Measurements from ENCODE around the gene WNT7A.

Gene WNT7A

DNA sequence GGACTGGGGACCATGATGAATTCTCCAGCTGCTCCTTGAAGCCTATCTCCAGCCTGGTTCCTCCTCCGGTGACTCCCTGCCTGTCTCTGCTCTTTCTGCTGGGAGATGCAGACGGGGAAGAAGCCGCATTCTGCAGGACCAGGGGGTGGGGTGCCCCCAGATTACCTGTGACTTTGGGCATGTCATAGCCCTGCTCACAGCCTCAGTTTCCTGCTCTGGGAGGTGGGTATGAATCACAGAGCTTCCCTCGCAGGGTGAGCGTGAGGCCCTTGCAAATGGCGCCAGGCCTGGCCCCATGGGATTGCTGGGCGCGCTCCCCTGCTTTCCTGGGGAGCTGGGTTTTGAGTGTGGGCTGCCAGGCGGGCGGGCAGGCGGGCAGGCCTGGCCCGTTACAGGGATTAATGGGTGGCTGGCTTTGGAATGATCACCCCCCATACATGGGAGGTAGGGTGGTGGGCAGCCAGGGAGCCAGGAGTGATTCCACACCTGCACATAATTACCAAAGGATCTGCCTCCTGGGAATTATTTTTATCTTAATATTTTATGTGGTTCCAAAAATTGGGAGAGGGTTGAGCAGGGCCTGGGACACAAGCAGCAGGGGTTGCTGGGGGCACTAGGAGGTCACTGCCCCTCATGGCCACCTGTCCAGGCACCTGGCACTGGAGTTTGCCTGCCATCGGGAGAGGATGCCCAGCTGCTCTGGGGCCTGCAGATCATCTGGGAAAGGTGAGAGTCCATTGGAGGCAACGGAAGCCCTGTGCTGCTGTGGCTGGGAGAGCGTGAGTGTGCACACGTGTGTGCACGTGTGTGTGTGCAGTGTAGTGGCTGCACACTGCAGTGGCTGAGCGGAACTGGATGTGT is 106.8 kb downstream of the WNT7A start:
- TF ChIP-seq SIN3A (IDR thresholded peaks at IDR 0.05; ENCODE audit: borderline replicate concordance, insufficient read depth, low read length) (no peak), FOXP2 (optimal IDR thresholded peaks at IDR 0.05; ENCODE audit: borderline replicate concordance, extremely low read depth, extremely low read length, insufficient read depth) (no peak), POLR2AphosphoS5 (IDR thresholded peaks at IDR 0.05; ENCODE audit: low read depth, low read length) (no peak), TAF1 (IDR thresholded peaks at IDR 0.05; ENCODE audit: borderline replicate concordance, insufficient read depth, low read length) (no peak)
- TF ChIP-seq, protein P1, sequence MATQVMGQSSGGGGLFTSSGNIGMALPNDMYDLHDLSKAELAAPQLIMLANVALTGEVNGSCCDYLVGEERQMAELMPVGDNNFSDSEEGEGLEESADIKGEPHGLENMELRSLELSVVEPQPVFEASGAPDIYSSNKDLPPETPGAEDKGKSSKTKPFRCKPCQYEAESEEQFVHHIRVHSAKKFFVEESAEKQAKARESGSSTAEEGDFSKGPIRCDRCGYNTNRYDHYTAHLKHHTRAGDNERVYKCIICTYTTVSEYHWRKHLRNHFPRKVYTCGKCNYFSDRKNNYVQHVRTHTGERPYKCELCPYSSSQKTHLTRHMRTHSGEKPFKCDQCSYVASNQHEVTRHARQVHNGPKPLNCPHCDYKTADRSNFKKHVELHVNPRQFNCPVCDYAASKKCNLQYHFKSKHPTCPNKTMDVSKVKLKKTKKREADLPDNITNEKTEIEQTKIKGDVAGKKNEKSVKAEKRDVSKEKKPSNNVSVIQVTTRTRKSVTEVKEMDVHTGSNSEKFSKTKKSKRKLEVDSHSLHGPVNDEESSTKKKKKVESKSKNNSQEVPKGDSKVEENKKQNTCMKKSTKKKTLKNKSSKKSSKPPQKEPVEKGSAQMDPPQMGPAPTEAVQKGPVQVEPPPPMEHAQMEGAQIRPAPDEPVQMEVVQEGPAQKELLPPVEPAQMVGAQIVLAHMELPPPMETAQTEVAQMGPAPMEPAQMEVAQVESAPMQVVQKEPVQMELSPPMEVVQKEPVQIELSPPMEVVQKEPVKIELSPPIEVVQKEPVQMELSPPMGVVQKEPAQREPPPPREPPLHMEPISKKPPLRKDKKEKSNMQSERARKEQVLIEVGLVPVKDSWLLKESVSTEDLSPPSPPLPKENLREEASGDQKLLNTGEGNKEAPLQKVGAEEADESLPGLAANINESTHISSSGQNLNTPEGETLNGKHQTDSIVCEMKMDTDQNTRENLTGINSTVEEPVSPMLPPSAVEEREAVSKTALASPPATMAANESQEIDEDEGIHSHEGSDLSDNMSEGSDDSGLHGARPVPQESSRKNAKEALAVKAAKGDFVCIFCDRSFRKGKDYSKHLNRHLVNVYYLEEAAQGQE (IDR thresholded peaks at IDR 0.05; ENCODE audit: insufficient read depth in 1 of 2, low read depth in 2 of 2, low read length in 2 of 2): no peak

GRCh38 chr3:13772321-13772745 is 107.5 kb downstream of the WNT7A start:
- TF ChIP-seq, protein P1 (IDR thresholded peaks at IDR 0.05; ENCODE audit: insufficient read depth in 1 of 2, low read depth in 2 of 2, low read length in 2 of 2): no peak
- TF ChIP-seq SIN3A (IDR thresholded peaks at IDR 0.05; ENCODE audit: borderline replicate concordance, insufficient read depth, low read length): no peak
- no peak for TF ChIP-seq TAF1 (IDR thresholded peaks at IDR 0.05; ENCODE audit: borderline replicate concordance, insufficient read depth, low read length)
- no peak for TF ChIP-seq FOXP2 (optimal IDR thresholded peaks at IDR 0.05; ENCODE audit: borderline replicate concordance, extremely low read depth, extremely low read length, insufficient read depth)
- no peak for TF ChIP-seq POLR2AphosphoS5 (IDR thresholded peaks at IDR 0.05; ENCODE audit: low read depth, low read length)

- no peak for TF ChIP-seq FOXP2 (optimal IDR thresholded peaks at IDR 0.05; ENCODE audit: borderline replicate concordance, extremely low read depth, extremely low read length, insufficient read depth)
- TF ChIP-seq SIN3A (IDR thresholded peaks at IDR 0.05; ENCODE audit: borderline replicate concordance, insufficient read depth, low read length): no peak
- TF ChIP-seq TAF1 (IDR thresholded peaks at IDR 0.05; ENCODE audit: borderline replicate concordance, insufficient read depth, low read length): no peak
- no peak for TF ChIP-seq POLR2AphosphoS5 (IDR thresholded peaks at IDR 0.05; ENCODE audit: low read depth, low read length)
- TF ChIP-seq, protein P1 (IDR thresholded peaks at IDR 0.05; ENCODE audit: insufficient read depth in 1 of 2, low read depth in 2 of 2, low read length in 2 of 2): no peak
Measured at GRCh38 chr3:13771496-13771895, 108.4 kb downstream of the WNT7A start.

DNA sequence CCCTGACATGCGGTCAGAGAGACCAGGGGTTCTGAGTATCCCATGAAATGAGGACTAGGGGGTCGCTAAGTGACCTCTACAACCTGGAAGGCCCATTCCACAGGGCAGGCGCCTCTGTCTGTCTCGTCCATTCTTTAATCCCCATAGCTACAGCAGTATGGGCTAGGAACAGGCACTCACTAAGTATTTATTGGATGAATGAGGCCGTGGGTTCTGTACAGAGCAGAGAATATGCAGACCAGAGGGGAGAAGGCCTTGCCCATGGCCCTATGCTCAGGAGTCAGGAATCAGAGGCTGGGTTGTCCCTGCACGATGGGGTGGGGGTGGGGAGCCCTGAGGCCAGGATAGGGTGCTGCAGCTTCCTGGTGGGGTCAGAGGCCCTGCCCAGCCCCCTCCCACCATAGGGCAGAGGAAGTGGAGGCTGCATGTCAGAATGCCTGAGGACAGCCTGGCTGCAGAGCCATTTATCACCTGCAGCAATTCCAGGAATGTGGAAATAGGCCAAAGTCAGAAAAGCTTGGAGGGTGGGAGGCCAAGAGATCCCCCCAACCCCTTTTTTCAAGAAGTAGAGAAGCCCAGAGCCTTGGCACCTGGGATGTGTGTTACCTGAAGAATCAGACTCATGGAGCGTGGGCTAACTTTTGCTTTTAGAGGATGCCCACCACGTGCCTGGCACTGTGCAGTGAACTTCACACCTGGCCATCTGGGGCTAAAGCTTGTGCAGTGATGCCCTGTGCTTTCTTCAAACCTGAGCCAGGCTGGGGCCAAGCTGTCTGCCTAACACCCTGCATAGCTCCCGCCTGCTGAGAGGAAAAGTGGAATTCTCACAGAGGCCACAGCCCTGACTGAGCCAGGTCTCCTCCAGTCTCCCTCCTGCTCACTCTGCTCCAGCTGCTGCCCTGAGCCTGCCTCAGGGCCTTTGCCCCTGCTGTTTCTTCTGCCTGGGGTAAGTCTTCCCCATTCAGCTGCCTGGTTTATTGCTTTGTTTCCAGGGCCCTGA is 109.4 kb downstream of the WNT7A start:
- TF ChIP-seq SIN3A (IDR thresholded peaks at IDR 0.05; ENCODE audit: borderline replicate concordance, insufficient read depth, low read length): no peak
- TF ChIP-seq, protein P1 (IDR thresholded peaks at IDR 0.05; ENCODE audit: insufficient read depth in 1 of 2, low read depth in 2 of 2, low read length in 2 of 2): no peak

All from PFSK-1 (cell line).